ENCODE data around the gene CACNA1D.

The CACNA1D gene

GRCh38 chr3:53795789-53796560 lies 301.6 kb downstream of the CACNA1D start:
- peak; percentile 48 for DNase-seq

DNA sequence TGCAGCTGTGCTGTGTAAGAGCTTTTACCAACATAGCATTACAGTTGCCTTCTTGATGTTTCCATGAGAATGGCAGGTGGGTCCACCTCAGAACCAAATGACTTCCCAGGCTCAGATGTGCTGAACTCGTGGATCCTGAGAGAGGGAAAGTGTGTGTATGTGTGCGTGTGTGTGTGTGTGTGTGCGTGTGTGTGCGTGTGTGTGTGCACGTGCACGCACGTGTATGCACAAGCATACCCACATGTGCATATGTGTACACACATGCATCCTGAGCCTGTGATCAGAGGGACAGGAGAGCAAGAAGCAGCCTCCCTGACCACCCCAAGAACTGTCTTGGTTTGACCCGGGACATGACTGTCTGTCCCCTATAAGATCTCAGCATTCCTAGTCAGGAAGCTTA lies 303.7 kb downstream of the CACNA1D start:
- no peak for DNase-seq

- no peak for DNase-seq
Observed at GRCh38 chr3:53799338-53799865, 305.0 kb downstream of the CACNA1D start.

- DNase-seq: no peak
Observed at GRCh38 chr3:53800041-53800906, 305.9 kb downstream of the CACNA1D start.

DNA sequence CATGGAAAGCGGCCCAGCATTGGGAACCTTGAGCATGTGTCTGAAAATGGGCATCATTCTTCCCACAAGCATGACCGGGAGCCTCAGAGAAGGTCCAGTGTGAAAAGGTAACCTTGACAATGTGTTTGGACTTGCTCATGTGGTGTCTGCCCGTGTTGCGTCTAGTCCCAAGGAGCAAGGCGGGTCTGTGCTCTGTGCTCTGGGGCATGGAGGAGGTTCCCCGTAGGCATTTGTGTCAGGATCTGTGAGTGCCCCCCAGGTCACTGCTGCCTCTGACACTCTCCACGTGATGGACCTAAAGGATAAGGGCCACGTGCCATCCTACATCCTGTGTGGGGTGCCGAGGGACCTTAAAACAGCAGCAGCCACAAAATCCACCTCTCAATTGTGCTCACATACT lies 306.9 kb downstream of the CACNA1D start:
- DNase-seq: no peak

DNA sequence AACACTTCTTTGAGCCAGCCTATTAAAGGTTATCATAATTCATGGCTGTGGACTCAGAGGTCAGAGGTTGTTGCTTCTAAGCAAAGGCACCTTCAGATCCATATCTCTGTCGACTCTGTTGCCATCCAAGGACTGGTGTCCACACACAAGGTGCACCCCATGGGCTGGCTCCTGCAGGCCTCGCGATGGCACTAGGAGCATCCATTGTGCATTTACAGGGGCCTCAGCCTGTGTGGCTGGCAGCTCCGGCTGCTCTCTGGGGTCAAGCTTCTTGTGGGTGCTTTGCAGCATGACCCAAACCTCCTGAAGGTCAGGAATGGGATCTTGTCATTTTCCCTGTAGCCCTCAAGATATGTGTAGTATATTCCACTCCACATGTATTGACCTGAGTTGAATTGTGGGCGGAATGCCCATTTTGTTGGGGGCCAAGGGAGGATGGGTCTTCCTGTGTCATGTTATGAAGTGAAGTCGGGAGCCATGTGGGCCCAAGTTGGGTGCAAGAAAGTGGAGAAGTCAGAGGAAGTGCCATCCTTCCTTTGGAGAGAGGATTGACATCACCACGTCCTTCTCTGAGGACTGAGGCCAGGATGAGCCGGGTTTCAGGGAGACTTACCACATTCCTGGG lies 308.0 kb downstream of the CACNA1D start:
- DNase-seq: no peak

- DNase-seq: no peak
Observed at GRCh38 chr3:53803124-53803815, 308.9 kb downstream of the CACNA1D start.

GRCh38 chr3:53803816-53804695 lies 309.6 kb downstream of the CACNA1D start:
- no peak for DNase-seq

DNA sequence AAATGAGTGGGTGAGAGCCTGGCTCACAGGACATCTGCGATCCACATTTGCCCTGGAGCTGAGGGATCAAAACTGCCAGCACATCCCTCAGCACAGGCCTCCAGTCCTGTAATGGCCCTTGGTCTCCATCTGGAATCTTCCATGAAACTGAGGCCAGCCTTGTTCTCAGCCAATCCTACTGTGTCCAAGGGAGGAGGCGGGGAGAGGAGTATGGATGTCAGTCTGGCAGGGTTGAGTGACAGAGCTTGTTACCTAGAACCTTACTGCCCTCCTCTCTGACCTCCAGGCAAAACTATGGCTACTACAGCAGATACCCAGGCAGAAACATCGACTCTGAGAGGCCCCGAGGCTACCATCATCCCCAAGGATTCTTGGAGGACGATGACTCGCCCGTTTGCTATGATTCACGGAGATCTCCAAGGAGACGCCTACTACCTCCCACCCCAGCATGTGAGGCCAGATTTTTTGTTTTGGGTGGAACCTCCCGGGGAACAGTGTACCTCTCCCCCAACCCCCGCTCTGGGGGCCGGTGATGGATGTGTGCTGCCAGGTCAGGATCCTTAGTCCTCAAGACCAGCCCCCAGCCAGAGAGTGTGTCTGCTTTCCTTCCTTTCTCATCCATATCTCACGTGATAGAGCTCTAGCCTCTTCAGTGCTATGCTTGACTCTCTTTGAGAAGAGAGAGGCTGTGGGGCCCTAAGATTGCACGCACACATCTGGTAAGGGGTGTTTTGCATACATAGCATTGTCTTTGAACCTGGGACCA lies 310.5 kb downstream of the CACNA1D start:
- DNase-seq: no peak

- DNase-seq: no peak
Observed at GRCh38 chr3:53805463-53806159, 311.2 kb downstream of the CACNA1D start.

- DNase-seq: no peak
Observed at GRCh38 chr3:53806182-53807116, 312.0 kb downstream of the CACNA1D start.

DNA sequence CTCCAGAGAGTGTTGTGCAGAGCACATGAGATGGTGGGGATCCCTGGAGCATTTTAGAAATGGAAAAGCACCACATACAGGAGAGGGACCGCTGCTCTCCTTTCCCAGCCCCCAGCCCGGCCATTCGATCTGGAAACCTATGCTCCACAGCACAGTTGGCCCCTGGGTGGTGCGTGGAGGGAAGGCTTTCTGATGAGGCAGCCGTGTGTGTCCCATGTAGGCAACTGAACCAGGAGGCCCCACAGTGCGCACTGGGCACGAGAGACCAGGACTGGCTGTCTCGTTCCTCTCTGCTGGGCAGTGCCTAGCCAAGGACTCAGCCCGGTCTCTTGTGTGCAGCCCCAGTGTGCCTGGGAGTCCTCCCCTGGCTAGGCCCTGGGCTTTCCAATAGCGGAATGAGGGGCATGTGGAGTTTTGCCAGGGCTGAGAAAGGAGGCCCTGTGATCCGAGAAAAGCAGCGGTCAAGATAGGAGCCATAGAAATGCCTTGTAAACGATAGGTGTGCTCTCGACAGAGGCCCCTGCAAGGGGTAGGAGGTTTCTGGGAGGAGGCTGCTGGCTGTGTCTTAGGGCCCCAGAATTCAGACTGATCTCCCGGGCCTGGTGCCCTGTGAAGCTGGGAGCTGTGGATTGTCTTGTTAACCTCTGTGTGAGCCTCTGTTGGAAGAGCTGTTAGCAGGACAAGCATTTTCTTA lies 312.9 kb downstream of the CACNA1D start:
- DNase-seq: no peak

GRCh38 chr3:53808496-53808895 lies 314.1 kb downstream of the CACNA1D start:
- DNase-seq: no peak

DNA sequence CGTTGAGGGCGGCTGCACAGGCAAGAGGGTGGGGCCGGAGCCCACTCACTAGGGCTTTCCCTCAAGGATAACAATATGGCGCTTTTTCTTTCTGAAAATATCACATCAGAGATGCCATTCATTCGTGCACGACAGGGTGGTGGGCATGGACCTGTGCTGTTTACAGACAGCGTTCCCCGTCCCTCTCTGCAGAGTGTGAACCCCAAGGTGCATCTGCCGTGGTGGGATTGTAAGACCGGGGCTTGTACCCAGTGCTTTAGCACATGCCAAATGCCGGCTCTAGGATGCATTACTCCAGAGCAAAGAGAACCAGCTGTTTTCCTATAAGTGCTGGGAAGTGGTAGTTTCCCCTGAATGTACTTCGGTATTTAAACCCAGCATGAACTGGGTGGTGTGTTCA lies 314.9 kb downstream of the CACNA1D start:
- DNase-seq: no peak

- DNase-seq: no peak
Observed at GRCh38 chr3:53809764-53810400, 315.5 kb downstream of the CACNA1D start.

DNA sequence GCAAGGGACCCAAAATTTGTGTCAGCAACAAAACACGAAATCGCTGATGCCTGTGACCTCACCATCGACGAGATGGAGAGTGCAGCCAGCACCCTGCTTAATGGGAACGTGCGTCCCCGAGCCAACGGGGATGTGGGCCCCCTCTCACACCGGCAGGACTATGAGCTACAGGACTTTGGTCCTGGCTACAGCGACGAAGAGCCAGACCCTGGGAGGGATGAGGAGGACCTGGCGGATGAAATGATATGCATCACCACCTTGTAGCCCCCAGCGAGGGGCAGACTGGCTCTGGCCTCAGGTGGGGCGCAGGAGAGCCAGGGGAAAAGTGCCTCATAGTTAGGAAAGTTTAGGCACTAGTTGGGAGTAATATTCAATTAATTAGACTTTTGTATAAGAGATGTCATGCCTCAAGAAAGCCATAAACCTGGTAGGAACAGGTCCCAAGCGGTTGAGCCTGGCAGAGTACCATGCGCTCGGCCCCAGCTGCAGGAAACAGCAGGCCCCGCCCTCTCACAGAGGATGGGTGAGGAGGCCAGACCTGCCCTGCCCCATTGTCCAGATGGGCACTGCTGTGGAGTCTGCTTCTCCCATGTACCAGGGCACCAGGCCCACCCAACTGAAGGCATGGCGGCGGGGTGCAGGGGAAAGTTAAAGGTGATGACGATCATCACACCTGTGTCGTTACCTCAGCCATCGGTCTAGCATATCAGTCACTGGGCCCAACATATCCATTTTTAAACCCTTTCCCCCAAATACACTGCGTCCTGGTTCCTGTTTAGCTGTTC lies 316.9 kb downstream of the CACNA1D start:
- DNase-seq: no peak

DNA sequence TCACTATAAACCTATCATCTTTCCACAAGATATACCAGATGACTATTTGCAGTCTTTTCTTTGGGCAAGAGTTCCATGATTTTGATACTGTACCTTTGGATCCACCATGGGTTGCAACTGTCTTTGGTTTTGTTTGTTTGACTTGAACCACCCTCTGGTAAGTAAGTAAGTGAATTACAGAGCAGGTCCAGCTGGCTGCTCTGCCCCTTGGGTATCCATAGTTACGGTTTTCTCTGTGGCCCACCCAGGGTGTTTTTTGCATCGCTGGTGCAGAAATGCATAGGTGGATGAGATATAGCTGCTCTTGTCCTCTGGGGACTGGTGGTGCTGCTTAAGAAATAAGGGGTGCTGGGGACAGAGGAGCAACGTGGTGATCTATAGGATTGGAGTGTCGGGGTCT lies 318.0 kb downstream of the CACNA1D start:
- peak; percentile 15 for DNase-seq

Data from NCI-H69 (cell line).